ENCODE measurements around the gene CER1. TPM values are rescaled to one million over a fixed set of nuclear protein-coding genes. Genes with fewer than 3 reads are reported as not detected.
A peak's percentile ranks its signal among the peaks of the same experiment; 100 is the strongest.

The CER1 gene
- total and polyA plus RNA-seq, 2 experiments from 2014 or later: not detected

DNA sequence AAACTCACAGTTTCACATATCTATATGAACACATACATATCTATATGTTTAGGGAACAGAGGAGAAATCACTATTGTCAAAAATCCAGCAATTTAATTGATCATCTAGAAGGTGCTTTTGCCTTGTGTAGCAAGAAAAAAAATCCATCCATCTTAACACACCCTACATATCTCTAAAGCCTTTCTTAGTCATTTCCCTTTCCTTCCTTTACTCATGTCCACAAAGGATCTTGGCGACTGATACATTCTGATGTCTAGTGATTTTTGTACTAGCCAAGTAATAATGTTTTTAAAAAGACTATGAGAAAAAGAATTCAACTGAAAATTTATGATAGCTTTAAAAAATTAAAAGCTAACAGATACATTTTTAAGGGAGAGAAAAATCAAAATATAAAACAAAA is 51.8 kb downstream of the CER1 start:
- H3K27ac ChIP-seq: no peak overlapping the region
- no peak overlapping the region for H3K4me2 ChIP-seq (ENCODE audit: unreplicated experiment)
- H2AFZ ChIP-seq: no peak overlapping the region
- TF ChIP-seq EZH2 (IDR thresholded peaks at IDR 0.05; ENCODE audit: insufficient read depth, poor library complexity, severe bottlenecking) (no peak), EZH2phosphoT487 (IDR thresholded peaks at IDR 0.05; ENCODE audit: insufficient read depth, low read depth) (no peak)
- in situ Hi-C loops (cut with MboI): no loop called here
- no peak overlapping the region for H3K4me3 ChIP-seq
- DNase-seq: peak; percentile 55
- H4K20me1 ChIP-seq (ENCODE audit: insufficient read depth): no peaks in the 10 kb centered on the region
- H3K27me3 ChIP-seq (replicated peaks; ENCODE audit: insufficient read depth): no peaks in the 10 kb centered on the region
- no peaks in the 10 kb centered on the region for H3K9me3 ChIP-seq (ENCODE audit: low read depth)
- H3K79me2 ChIP-seq (ENCODE audit: insufficient read depth): no peaks in the 10 kb centered on the region
- 0 out of 2 replicates have a peak, but pooled peaks cover 12% of the 10 kb centered on the region for H3F3A ChIP-seq (ENCODE audit: insufficient read depth)
- peaks cover 14% of the 10 kb centered on the region; the same call in 1 of the 2 replicates for H3K4me1 ChIP-seq (ENCODE audit: insufficient read depth)
- H3K9ac ChIP-seq: no peak overlapping the region
- H3K9me2 ChIP-seq (ENCODE audit: insufficient read depth): no peaks in the 10 kb centered on the region
- WGBS, 2 experiments (ENCODE audit: low coverage in 1 of 2, low lambda C conversion rate in 2 of 2, missing lambda C conversion rate in 2 of 2): 72 to 76% methylated on average over 1 of the region's 1 CpG
- H3K36me3 ChIP-seq (ENCODE audit: low read depth): no peaks in the 10 kb centered on the region

Other genes with a start within 250 kb of the CER1 start
- 5.1 and 5.9 TPM in 2 replicates for gene ZDHHC21, start 29.3 kb downstream of the CER1 start, total RNA-seq (2014; rRNA removed; shearing (Covaris generic))
- 2.3 and 3.3 TPM in 2 replicates for gene ZDHHC21, start 29.3 kb downstream of the CER1 start, polyA plus RNA-seq (2016; fragmentation: Nextera tagmentation; extraction: Ambion mirVana)
- gene FREM1, start 187.7 kb upstream of the CER1 start, total RNA-seq (2014; rRNA removed; shearing (Covaris generic)): 0.11 and 0.51 TPM in 2 replicates
- gene FREM1, start 187.7 kb upstream of the CER1 start, polyA plus RNA-seq (2016; fragmentation: Nextera tagmentation; extraction: Ambion mirVana): 0.25 and 0.31 TPM in 2 replicates